ENCODE data around the gene DYNC1H1.

- TF ChIP-seq, protein P1, sequence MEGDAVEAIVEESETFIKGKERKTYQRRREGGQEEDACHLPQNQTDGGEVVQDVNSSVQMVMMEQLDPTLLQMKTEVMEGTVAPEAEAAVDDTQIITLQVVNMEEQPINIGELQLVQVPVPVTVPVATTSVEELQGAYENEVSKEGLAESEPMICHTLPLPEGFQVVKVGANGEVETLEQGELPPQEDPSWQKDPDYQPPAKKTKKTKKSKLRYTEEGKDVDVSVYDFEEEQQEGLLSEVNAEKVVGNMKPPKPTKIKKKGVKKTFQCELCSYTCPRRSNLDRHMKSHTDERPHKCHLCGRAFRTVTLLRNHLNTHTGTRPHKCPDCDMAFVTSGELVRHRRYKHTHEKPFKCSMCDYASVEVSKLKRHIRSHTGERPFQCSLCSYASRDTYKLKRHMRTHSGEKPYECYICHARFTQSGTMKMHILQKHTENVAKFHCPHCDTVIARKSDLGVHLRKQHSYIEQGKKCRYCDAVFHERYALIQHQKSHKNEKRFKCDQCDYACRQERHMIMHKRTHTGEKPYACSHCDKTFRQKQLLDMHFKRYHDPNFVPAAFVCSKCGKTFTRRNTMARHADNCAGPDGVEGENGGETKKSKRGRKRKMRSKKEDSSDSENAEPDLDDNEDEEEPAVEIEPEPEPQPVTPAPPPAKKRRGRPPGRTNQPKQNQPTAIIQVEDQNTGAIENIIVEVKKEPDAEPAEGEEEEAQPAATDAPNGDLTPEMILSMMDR (IDR thresholded peaks at IDR 0.05), result no peak
- TF ChIP-seq POLR2A (IDR thresholded peaks at IDR 0.05), result no peak
These were observed 92.5 kb downstream of the DYNC1H1 start for GRCh38 chr14:102056694-102057442.
